GM19468 (cell line): Measurements from ENCODE around the gene WDR82.

ENCODE experiments used
- ATAC-seq: cut with Tn5 transposase; IDR thresholded peaks from one replicate; pipeline ENCODE4 v1.9.1; 2021; ENCODE audit warnings: mild to moderate bottlenecking, moderate library complexity, moderate number of reproducible peaks; ENCODE audit not compliant: unreplicated experiment; ENCODE audit errors: extremely low read depth

WDR82 gene

DNA sequence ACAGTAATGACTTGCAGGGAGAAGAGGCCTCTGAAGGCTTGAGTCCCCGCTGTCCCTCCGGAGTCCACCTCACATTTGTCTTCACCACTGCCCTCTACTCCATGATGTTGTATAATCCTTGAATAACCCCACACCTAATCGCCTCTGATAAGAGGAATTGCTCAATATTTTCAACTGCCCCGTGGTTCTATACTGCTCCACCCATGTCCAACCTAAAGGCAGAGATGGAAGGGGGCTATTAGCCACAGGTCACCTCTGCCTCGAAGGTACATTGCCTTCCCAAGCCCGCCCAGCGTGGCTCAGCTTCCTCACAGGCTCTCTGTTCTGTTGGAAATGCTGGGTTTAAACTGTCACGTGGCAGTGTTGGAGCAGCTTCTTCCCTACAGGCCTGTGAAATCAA lies 65.4 kb downstream of the WDR82 start:
- no peak for ATAC-seq

DNA sequence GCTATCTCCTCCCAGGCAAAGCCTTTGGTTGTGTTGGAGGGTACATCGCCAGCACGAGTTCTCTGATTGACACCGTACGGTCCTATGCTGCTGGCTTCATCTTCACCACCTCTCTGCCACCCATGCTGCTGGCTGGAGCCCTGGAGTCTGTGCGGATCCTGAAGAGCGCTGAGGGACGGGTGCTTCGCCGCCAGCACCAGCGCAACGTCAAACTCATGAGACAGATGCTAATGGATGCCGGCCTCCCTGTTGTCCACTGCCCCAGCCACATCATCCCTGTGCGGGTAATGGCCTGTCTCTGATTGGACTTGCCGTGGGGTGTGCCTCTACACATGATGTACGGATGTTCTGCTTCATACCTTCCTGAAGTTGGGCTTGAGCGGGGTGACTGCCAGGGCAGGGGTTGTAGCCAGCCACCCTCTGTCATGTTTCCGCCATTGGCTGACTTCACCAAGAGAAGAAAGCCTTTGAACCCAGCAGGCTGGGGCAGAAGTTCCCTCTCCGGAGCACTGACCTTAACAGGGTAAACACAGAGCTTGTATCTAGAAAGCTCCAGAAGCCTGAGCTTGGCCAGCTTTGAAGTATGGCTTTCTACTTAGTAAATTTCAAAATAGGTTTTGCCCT lies 67.1 kb downstream of the WDR82 start:
- no peak for ATAC-seq

DNA sequence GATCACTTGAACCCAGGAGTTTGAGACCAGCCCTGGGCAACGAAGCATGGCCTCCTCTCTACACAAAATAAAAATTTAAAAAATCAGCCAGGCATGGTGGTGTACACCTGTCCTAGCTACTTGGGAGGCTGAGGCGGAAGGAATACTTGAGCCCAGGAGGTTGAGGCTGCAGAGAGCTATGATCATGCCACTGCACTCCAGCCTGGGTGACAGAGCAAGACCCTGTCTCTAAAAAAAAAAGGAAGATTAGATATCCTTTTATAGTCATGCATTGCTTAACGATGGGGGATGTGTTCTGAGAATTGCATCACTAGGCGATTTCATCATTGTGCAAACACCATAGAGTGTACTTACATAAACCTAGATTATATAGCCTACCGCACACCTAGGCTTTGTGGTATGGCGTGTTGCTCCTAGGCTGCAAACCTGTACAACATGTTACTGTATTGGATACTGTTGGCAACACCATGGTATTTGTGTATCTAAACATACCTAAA lies 67.9 kb downstream of the WDR82 start:
- ATAC-seq: no peak

- ATAC-seq: no peak
Measured at GRCh38 chr3:52210037-52210436, 68.4 kb downstream of the WDR82 start.

- no peak for ATAC-seq
Measured at GRCh38 chr3:52208556-52208955, 69.9 kb downstream of the WDR82 start.

DNA sequence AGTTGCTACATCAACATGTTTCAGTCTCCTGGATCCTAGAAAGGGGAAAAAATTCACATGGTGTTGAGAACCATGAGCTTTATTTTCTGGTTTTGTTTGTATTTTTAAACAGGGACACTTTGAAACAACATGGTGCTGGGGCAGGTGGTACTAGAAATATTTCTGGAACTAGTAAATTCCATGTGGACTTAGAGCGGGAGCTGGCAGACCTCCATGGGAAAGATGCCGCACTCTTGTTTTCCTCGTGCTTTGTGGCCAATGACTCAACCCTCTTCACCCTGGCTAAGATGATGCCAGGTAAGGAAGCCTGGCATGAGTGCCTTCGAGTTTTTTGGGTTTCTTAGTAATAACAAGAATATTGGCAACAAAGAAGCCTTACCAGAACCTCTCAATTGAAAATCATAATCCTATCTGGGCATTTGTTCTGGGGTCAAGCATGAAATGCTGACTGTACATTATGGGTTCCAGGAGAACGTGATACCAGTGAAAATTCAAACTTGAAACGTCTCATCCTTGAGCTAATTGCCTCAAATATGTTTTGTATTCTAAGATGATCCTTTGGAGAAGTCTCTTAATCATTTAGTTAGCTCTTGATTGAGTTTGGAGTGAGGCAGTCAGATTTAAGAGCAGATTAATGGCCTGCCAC lies 72.6 kb downstream of the WDR82 start:
- ATAC-seq: no peak
